Glutamatergic neuron (in vitro differentiated cells): ENCODE data around the gene TPI1. TPM values are rescaled to one million over a fixed set of nuclear protein-coding genes. Genes with fewer than 3 reads are reported as not detected.
"Not testable (repeated sequence)": the region's sequence is repeated elsewhere in the genome, so short reads cannot be mapped to it uniquely, and the experiment has no call there.

ENCODE experiments used
- DNase-seq: peaks from one replicate; pipeline ENCODE4 v3.0.0; 2022
- H3K27ac Mint-ChIP-seq: one replicate; pipeline ENCODE4 v1.8.0; 2020; ENCODE audit warnings: mild to moderate bottlenecking, mixed read lengths, inconsistent platforms; ENCODE audit not compliant: unreplicated experiment
- H3K27me3 Mint-ChIP-seq: one replicate; pipeline ENCODE4 v1.8.0; 2020; ENCODE audit warnings: mild to moderate bottlenecking, moderate library complexity, mixed read lengths, inconsistent platforms; ENCODE audit not compliant: unreplicated experiment
- H3K36me3 Mint-ChIP-seq: one replicate; pipeline ENCODE4 v1.8.0; 2020; ENCODE audit warnings: mild to moderate bottlenecking, mixed read lengths, inconsistent platforms; ENCODE audit not compliant: unreplicated experiment
- H3K4me1 Mint-ChIP-seq: one replicate; pipeline ENCODE4 v1.8.0; 2020; ENCODE audit warnings: mild to moderate bottlenecking, low read depth, mixed read lengths, inconsistent platforms; ENCODE audit not compliant: unreplicated experiment
- H3K4me3 Mint-ChIP-seq: one replicate; pipeline ENCODE4 v1.8.0; 2020; ENCODE audit warnings: mild to moderate bottlenecking, mixed read lengths, inconsistent platforms; ENCODE audit not compliant: unreplicated experiment
- H3K9me3 Mint-ChIP-seq: one replicate; pipeline ENCODE4 v1.8.0; 2020; ENCODE audit warnings: mild to moderate bottlenecking, moderate library complexity, mixed read lengths, inconsistent platforms; ENCODE audit not compliant: unreplicated experiment
- CTCF ChIP-seq: fragments of 200-600 bp; sonication (generic); IDR thresholded peaks from one replicate; pipeline ENCODE4 v1.5.0; 2021; ENCODE audit not compliant: partially characterized antibody, unreplicated experiment
- total RNA-seq: library from RNA; stranded (reverse); fragmentation: NEBNext Ultra II Directional; extraction: Animal tissue kit (Norgen Biotek cat#: 25700); gene quantifications from one replicate; pipeline ENCODE4 v1.2.1, GENCODE V29; 2021; ENCODE audit not compliant: unreplicated experiment

The TPI1 gene
- total RNA-seq, 1 donor from 2014 or later = 663 TPM

- peaks cover 5% of the 10 kb centered on the region for H3K27me3 Mint-ChIP-seq
These were observed 5.9 kb upstream of the TPI1 start for GRCh38 chr12:6861391-6861790.

GRCh38 chr12:6863033-6863432 is 4.3 kb upstream of the TPI1 start:
- no peak for TF ChIP-seq CTCF
- no peak for DNase-seq
- Mint-ChIP-seq H3K36me3 (peaks cover 4% of the 10 kb centered on the region), H3K4me3 (no peak overlapping the region), H3K27me3 (peaks cover 9% of the 10 kb centered on the region), H3K27ac (no peak overlapping the region), H3K4me1 (peaks cover 5% of the 10 kb centered on the region), H3K9me3 (peaks cover 9% of the 10 kb centered on the region)

More at GRCh38 chr12:6861391-6861790, 5.9 kb upstream of the TPI1 start:
- H3K27ac Mint-ChIP-seq = no peak overlapping the region
- H3K9me3 Mint-ChIP-seq = peaks cover 11% of the 10 kb centered on the region
- peaks cover 4% of the 10 kb centered on the region for H3K36me3 Mint-ChIP-seq
- DNase-seq = no peak
- H3K4me3 Mint-ChIP-seq = peak overlapping the region; percentile 26
- no peak for TF ChIP-seq CTCF
- H3K4me1 Mint-ChIP-seq = peaks cover 2% of the 10 kb centered on the region

- Mint-ChIP-seq H3K27ac (no peak overlapping the region), H3K4me1 (peaks cover 6% of the 10 kb centered on the region), H3K4me3 (no peak overlapping the region), H3K36me3 (peaks cover 4% of the 10 kb centered on the region), H3K9me3 (peaks cover 12% of the 10 kb centered on the region), H3K27me3 (peaks cover 14% of the 10 kb centered on the region)
- DNase-seq = no peak
- TF ChIP-seq CTCF = no peak
These were observed 3.6 kb upstream of the TPI1 start for GRCh38 chr12:6863586-6864321.

GRCh38 chr12:6865307-6865706 is 2.0 kb upstream of the TPI1 start:
- DNase-seq, H3K36me3 Mint-ChIP-seq: not testable (repeated sequence)
- Mint-ChIP-seq H3K4me1 (peaks cover 16% of the 10 kb centered on the region), H3K27ac (peak overlapping the region; percentile 64), H3K9me3 (peaks cover 18% of the 10 kb centered on the region), H3K4me3 (peak overlapping the region; percentile 54), H3K27me3 (peaks cover 14% of the 10 kb centered on the region)

GRCh38 chr12:6866163-6866919 is 990 bp upstream of the TPI1 start:
- DNase-seq = peak; percentile 39

More at GRCh38 chr12:6866163-6866919, 990 bp upstream of the TPI1 start:
- Mint-ChIP-seq H3K36me3 (peaks cover 4% of the 10 kb centered on the region), H3K27me3 (peaks cover 17% of the 10 kb centered on the region), H3K4me1 (peaks cover 20% of the 10 kb centered on the region), H3K4me3 (peak overlapping the region; percentile 59), H3K9me3 (peaks cover 20% of the 10 kb centered on the region), H3K27ac (peak overlapping the region; percentile 62)
- no peak for TF ChIP-seq CTCF
